K562 (cell line): ENCODE data around the gene KRTAP8-1. TPM values are rescaled to one million over a fixed set of nuclear protein-coding genes. Genes with fewer than 3 reads are reported as not detected.

ENCODE experiments used
- PYGO2 ChIP-seq: fragments of 450-650 bp; IDR thresholded peaks from 2 replicates; pipeline ENCODE4 v1.6.1; 2016; ENCODE audit warnings: mild to moderate bottlenecking, missing genetic modification characterization, moderate library complexity, missing compliant biosample characterization
- XRCC5 ChIP-seq: fragments of 200-400 bp; formaldehyde crosslinking; IDR thresholded peaks from 2 replicates; pipeline ENCODE4 v1.6.1; 2017; ENCODE audit warnings: low read depth, mild to moderate bottlenecking, low read length
- ZNF695 ChIP-seq: fragments of 450-650 bp; formaldehyde crosslinking; IDR thresholded peaks from 2 replicates; pipeline ENCODE4 v1.4.0; 2020; ENCODE audit warnings: mild to moderate bottlenecking, moderate library complexity
- polyA plus RNA-seq, 8 experiments: library from polyadenylated mRNA; depleted of rRNA in 4 of 8; stranded (reverse) in 5 of 8; unstranded in 3 of 8; fragments of >200 nt; fragmentation: Nextera tagmentation in 2 of 8; fragmentation: Illumina TruSeq in 1 of 8; extraction: Ambion mirVana in 2 of 8; extraction: Trizol in 1 of 8; gene quantifications; 2 replicates each; pipeline versions ENCODE4 v1.2.1 to v1.2.3, GENCODE V29; 2011 to 2014; ENCODE audit warnings: inconsistent platforms in 1 of 8, missing spikeins in 1 of 8
- total RNA-seq, 7 experiments: library from RNA; depleted of rRNA in 6 of 7; stranded (reverse); fragments of >200 nt in 6 of 7; fragmentation: Illumina TruSeq in 2 of 7; extraction: Trizol in 2 of 7; gene quantifications; 2 replicates each; pipeline versions ENCODE4 v1.2.1 to v1.2.3, GENCODE V29; 2011 to 2021; ENCODE audit warnings: low replicate concordance in 1 of 7
- TF ChIP-seq, protein P1 (sequence below), 2 experiments: fragments of 450-650 bp in 1 of 2; sonication (generic) in 1 of 2; formaldehyde crosslinking in 1 of 2; IDR thresholded peaks; 2 replicates each; pipeline versions ENCODE4 v1.7.1 to v1.9.0; 2016 to 2022; ENCODE audit warnings: inconsistent platforms in 1 of 2, mild to moderate bottlenecking in 1 of 2, missing genetic modification reagents in 1 of 2

KRTAP8-1 gene
- total and polyA plus RNA-seq, 9 of the 15 experiments (the other 6 are each of a cell fraction or from before 2014, with no cell fraction given), result not detected

GRCh38 chr21:30779249-30779648 lies 33.8 kb downstream of the KRTAP8-1 start (continued):
- TF ChIP-seq, protein P1, sequence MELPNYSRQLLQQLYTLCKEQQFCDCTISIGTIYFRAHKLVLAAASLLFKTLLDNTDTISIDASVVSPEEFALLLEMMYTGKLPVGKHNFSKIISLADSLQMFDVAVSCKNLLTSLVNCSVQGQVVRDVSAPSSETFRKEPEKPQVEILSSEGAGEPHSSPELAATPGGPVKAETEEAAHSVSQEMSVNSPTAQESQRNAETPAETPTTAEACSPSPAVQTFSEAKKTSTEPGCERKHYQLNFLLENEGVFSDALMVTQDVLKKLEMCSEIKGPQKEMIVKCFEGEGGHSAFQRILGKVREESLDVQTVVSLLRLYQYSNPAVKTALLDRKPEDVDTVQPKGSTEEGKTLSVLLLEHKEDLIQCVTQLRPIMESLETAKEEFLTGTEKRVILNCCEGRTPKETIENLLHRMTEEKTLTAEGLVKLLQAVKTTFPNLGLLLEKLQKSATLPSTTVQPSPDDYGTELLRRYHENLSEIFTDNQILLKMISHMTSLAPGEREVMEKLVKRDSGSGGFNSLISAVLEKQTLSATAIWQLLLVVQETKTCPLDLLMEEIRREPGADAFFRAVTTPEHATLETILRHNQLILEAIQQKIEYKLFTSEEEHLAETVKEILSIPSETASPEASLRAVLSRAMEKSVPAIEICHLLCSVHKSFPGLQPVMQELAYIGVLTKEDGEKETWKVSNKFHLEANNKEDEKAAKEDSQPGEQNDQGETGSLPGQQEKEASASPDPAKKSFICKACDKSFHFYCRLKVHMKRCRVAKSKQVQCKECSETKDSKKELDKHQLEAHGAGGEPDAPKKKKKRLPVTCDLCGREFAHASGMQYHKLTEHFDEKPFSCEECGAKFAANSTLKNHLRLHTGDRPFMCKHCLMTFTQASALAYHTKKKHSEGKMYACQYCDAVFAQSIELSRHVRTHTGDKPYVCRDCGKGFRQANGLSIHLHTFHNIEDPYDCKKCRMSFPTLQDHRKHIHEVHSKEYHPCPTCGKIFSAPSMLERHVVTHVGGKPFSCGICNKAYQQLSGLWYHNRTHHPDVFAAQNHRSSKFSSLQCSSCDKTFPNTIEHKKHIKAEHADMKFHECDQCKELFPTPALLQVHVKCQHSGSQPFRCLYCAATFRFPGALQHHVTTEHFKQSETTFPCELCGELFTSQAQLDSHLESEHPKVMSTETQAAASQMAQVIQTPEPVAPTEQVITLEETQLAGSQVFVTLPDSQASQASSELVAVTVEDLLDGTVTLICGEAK (IDR thresholded peaks at IDR 0.05), result no peak
- TF ChIP-seq, protein P1 (CRISPR knock-in tag; IDR thresholded peaks at IDR 0.05), result no peak
- TF ChIP-seq PYGO2 (no peak), ZNF695 (CRISPR knock-in tag) (no peak), XRCC5 (no peak)
